Osteocyte (in vitro differentiated cells): ENCODE data around the gene UBE2Q2. TPM values are rescaled to one million over a fixed set of nuclear protein-coding genes. Genes with fewer than 3 reads are reported as not detected.

Experiments used
- DNase-seq: peaks from one replicate; pipeline ENCODE4 v3.0.0; 2021; ENCODE audit warnings: mixed read lengths; ENCODE audit not compliant: unreplicated experiment; ENCODE audit errors: extremely low spot score
- H3K27ac Mint-ChIP-seq: one replicate; pipeline ENCODE4 v1.8.0; 2021; ENCODE audit warnings: mild to moderate bottlenecking, mixed read lengths; ENCODE audit not compliant: unreplicated experiment
- H3K27me3 Mint-ChIP-seq: one replicate; pipeline ENCODE4 v1.8.0; 2021; ENCODE audit warnings: mixed read lengths; ENCODE audit not compliant: unreplicated experiment
- H3K36me3 Mint-ChIP-seq: one replicate; pipeline ENCODE4 v1.8.0; 2021; ENCODE audit warnings: mixed read lengths; ENCODE audit not compliant: unreplicated experiment
- H3K4me1 Mint-ChIP-seq: one replicate; pipeline ENCODE4 v1.8.0; 2021; ENCODE audit warnings: mixed read lengths; ENCODE audit not compliant: unreplicated experiment
- H3K4me3 Mint-ChIP-seq: one replicate; pipeline ENCODE4 v1.8.0; 2021; ENCODE audit warnings: mild to moderate bottlenecking, moderate library complexity, mixed read lengths; ENCODE audit not compliant: unreplicated experiment
- H3K9me3 Mint-ChIP-seq: one replicate; pipeline ENCODE4 v1.8.0; 2021; ENCODE audit warnings: mixed read lengths; ENCODE audit not compliant: unreplicated experiment
- total RNA-seq: library from RNA; stranded (reverse); gene quantifications from 2 replicates; pipeline ENCODE4 v1.2.1, GENCODE V29; 2021
- TF ChIP-seq, protein P1 (sequence below): fragments of 200-600 bp; sonication (generic); IDR thresholded peaks from 2 replicates; pipeline ENCODE4 v1.5.0; 2021; ENCODE audit warnings: antibody characterized with exemption, mild to moderate bottlenecking, moderate library complexity

UBE2Q2 gene
- total RNA-seq, 1 donor from 2014 or later, result 43.2 TPM

DNA sequence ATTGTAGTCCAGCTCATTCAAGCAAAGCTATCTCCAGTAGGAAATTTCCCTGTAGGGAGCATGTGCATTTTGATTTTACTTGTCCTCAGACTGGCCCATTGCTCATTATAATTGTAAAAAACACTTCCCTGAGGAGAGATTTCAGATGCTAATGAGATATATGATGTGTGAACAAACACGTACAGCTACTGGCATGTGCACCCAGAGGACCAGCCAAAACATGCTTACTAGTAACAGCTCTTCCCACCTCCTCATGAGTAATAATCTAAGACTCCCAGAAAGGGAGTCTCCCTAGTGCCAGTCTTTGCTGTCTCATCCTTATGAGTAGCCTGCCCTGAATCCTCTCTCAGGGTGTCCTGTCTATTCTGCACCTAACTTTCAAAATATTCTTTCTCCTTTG, 103.8 kb downstream of the UBE2Q2 start:
- Mint-ChIP-seq H3K27me3 (peaks cover 37% of the 10 kb centered on the region), H3K9me3 (no peaks in the 10 kb centered on the region), H3K36me3 (no peaks in the 10 kb centered on the region), H3K4me1 (peaks cover 6% of the 10 kb centered on the region), H3K4me3 (no peak overlapping the region), H3K27ac (no peak overlapping the region)
- no peak for DNase-seq
- TF ChIP-seq, protein P1, sequence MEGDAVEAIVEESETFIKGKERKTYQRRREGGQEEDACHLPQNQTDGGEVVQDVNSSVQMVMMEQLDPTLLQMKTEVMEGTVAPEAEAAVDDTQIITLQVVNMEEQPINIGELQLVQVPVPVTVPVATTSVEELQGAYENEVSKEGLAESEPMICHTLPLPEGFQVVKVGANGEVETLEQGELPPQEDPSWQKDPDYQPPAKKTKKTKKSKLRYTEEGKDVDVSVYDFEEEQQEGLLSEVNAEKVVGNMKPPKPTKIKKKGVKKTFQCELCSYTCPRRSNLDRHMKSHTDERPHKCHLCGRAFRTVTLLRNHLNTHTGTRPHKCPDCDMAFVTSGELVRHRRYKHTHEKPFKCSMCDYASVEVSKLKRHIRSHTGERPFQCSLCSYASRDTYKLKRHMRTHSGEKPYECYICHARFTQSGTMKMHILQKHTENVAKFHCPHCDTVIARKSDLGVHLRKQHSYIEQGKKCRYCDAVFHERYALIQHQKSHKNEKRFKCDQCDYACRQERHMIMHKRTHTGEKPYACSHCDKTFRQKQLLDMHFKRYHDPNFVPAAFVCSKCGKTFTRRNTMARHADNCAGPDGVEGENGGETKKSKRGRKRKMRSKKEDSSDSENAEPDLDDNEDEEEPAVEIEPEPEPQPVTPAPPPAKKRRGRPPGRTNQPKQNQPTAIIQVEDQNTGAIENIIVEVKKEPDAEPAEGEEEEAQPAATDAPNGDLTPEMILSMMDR, result no peak

DNA sequence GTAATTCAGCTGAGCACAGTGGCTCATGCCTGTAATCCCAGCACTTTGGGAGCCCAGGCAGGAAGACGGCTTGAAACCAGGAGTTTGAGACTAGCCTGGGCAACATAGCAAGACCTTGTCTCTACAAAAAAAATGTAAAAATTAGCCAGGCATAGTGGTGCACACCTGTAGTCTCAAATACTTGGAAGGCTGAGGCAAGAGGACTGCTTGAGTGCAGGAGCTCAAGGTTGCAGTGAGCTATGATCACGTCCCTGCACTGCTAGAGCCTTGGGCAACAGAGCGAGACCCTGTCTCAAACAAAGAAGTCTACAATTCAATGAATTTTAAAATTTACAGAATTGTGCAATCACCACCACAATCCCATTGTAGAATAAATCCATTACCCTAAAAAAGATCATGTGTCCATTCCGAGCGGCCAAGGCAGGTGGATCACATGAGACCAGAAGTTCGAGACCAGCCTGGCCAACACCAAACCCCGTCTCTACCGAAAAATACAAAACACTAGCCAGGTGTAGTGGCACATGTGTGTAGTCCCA, 105.6 kb downstream of the UBE2Q2 start:
- no peaks in the 10 kb centered on the region for H3K9me3 Mint-ChIP-seq
- TF ChIP-seq, protein P1, result no peak
- no peaks in the 10 kb centered on the region for H3K36me3 Mint-ChIP-seq
- H3K4me1 Mint-ChIP-seq, result peaks cover 6% of the 10 kb centered on the region
- peaks cover 47% of the 10 kb centered on the region for H3K27me3 Mint-ChIP-seq
- H3K4me3 Mint-ChIP-seq, result no peak overlapping the region
- no peak for DNase-seq
- no peak overlapping the region for H3K27ac Mint-ChIP-seq

Other genes starting within 250 kb of the UBE2Q2 start
- gene SNUPN, start 217.7 kb upstream of the UBE2Q2 start, total RNA-seq, result 27.0 and 27.9 TPM in 2 replicates
- 31.9 and 36.5 TPM in 2 replicates for gene IMP3, start 203.2 kb upstream of the UBE2Q2 start, total RNA-seq
- 36.3 and 36.7 TPM in 2 replicates for gene SNX33, start 195.5 kb upstream of the UBE2Q2 start, total RNA-seq
- 43.3 and 48.1 TPM in 2 replicates for gene CSPG4, start 130.6 kb upstream of the UBE2Q2 start, total RNA-seq
- 32.7 and 33.9 TPM in 2 replicates for gene FBXO22, start 60.4 kb downstream of the UBE2Q2 start, total RNA-seq
- not detected in 2 replicates for gene NRG4, start 169.0 kb downstream of the UBE2Q2 start, total RNA-seq
- gene TMEM266, start 216.5 kb downstream of the UBE2Q2 start, total RNA-seq, result not detected in 2 replicates